Measurements from ENCODE around the gene SLC18A3.
A peak's percentile ranks its signal among the peaks of the same experiment; 100 is the strongest.

The SLC18A3 gene

GRCh38 chr10:49612513-49613164 is 2.5 kb downstream of the SLC18A3 start:
- peak; percentile 33 for DNase-seq

- no peak for DNase-seq
These were observed 3.2 kb downstream of the SLC18A3 start for GRCh38 chr10:49613165-49613881.

GRCh38 chr10:49613882-49614241 is 3.8 kb downstream of the SLC18A3 start, which contains the start of gene CHAT:
Gene CHAT (plus strand): TSS chr10:49614037. CDS start chr10:49614190, 153 bp downstream.
- no peak for DNase-seq

- no peak for DNase-seq
These were observed 4.4 kb downstream of the SLC18A3 start for GRCh38 chr10:49614242-49615198.

GRCh38 chr10:49615213-49615612 is 5.1 kb downstream of the SLC18A3 start:
- no peak for DNase-seq

GRCh38 chr10:49615721-49616120 is 5.6 kb downstream of the SLC18A3 start:
- DNase-seq, result no peak

- DNase-seq, result no peak
These were observed 6.5 kb downstream of the SLC18A3 start for GRCh38 chr10:49616421-49617101.

- no peak for DNase-seq
These were observed 7.3 kb downstream of the SLC18A3 start for GRCh38 chr10:49617121-49618020.

- no peak for DNase-seq
These were observed 8.7 kb downstream of the SLC18A3 start for GRCh38 chr10:49618821-49619220.

GRCh38 chr10:49619613-49620012 is 9.5 kb downstream of the SLC18A3 start:
- no peak for DNase-seq

- no peak for DNase-seq
These were observed 10.2 kb downstream of the SLC18A3 start for GRCh38 chr10:49620286-49620810.

- no peak for DNase-seq
These were observed 10.8 kb downstream of the SLC18A3 start for GRCh38 chr10:49620841-49621378.

GRCh38 chr10:49621561-49621960 is 11.5 kb downstream of the SLC18A3 start:
- no peak for DNase-seq

- no peak for DNase-seq
These were observed 12.6 kb downstream of the SLC18A3 start for GRCh38 chr10:49622426-49623425.

- DNase-seq, result no peak
These were observed 14.5 kb downstream of the SLC18A3 start for GRCh38 chr10:49624629-49625028.

- DNase-seq, result no peak
These were observed 15.3 kb downstream of the SLC18A3 start for GRCh38 chr10:49625411-49625810.

GRCh38 chr10:49627038-49627437 is 16.9 kb downstream of the SLC18A3 start:
- DNase-seq, result no peak

GRCh38 chr10:49627644-49628247 is 17.6 kb downstream of the SLC18A3 start:
- DNase-seq, result no peak

- DNase-seq, result no peak
These were observed 18.5 kb downstream of the SLC18A3 start for GRCh38 chr10:49628599-49628998.
